Small intestine (tissue), 4 donors: ENCODE results near the gene CCDC7. TPM values are rescaled to one million over a fixed set of nuclear protein-coding genes. Genes with fewer than 3 reads are reported as not detected.

ENCODE experiments used
- polyA plus RNA-seq, 4 donors: library from polyadenylated mRNA; stranded (reverse) in 3 of 4; unstranded in 1 of 4; fragments of 200-250 nt in 3 of 4; fragments of 120-200 nt in 1 of 4; gene quantifications; one replicate each; pipeline versions ENCODE4 v1.2.1 to v1.2.3, GENCODE V29; 2013
- donor health status: healthy with polysubstance abuse.
- donor health status: Bipolar disorder and iron deficiency.
- donor health status: healthy.

The CCDC7 gene
- polyA plus RNA-seq, 4 donors = 0.54 to 2.0 (median 1.2) TPM

Other genes with a start within 250 kb of the CCDC7 start
- gene EPC1, start 99.0 kb upstream of the CCDC7 start, polyA plus RNA-seq = 10 to 100 TPM; 12.8 to 42.6 (median 13.3) TPM